NCI-H510A treated with DMSO at 0.1 percent for 48 hours (cell line): ENCODE data around the gene MXD4.
"Not testable (repeated sequence)": the region's sequence is repeated elsewhere in the genome, so short reads cannot be mapped to it uniquely, and the experiment has no call there.

ENCODE experiments used
- DNase-seq: peaks from one replicate; lab custom pipeline; 2025; lab: John Stamatoyannopoulos, UW

MXD4 gene

GRCh38 chr4:2250357-2251072 lies 11.4 kb downstream of the MXD4 start:
- no peak for DNase-seq

- no peak for DNase-seq
These were observed 12.2 kb downstream of the MXD4 start for GRCh38 chr4:2249526-2250356.

GRCh38 chr4:2248821-2249261 lies 13.1 kb downstream of the MXD4 start:
- no peak for DNase-seq

GRCh38 chr4:2248044-2248780 lies 13.7 kb downstream of the MXD4 start:
- no peak for DNase-seq

- no peak for DNase-seq
These were observed 14.5 kb downstream of the MXD4 start for GRCh38 chr4:2247128-2248043.

GRCh38 chr4:2246384-2247127 lies 15.4 kb downstream of the MXD4 start:
- no peak for DNase-seq

GRCh38 chr4:2245787-2246275 lies 16.1 kb downstream of the MXD4 start:
- no peak for DNase-seq

- DNase-seq: no peak
These were observed 16.7 kb downstream of the MXD4 start for GRCh38 chr4:2245057-2245786.

- no peak for DNase-seq
These were observed 18.1 kb downstream of the MXD4 start for GRCh38 chr4:2243681-2244380.

GRCh38 chr4:2241410-2242353 lies 20.2 kb downstream of the MXD4 start, which contains the start of the genes HAUS3 and POLN:
HAUS3 (minus strand) TSS chr4:2242121; CDS start chr4:2240946, 1,175 bp downstream.
POLN (minus strand) TSS chr4:2242121; CDS start chr4:2229231, 12,890 bp downstream.
- peak; percentile 82 for DNase-seq

GRCh38 chr4:2241003-2241402 lies 20.9 kb downstream of the MXD4 start:
- no peak for DNase-seq

GRCh38 chr4:2236944-2237666 lies 24.8 kb downstream of the MXD4 start:
- DNase-seq: no peak

- no peak for DNase-seq
These were observed 30.8 kb downstream of the MXD4 start for GRCh38 chr4:2231082-2231481.

GRCh38 chr4:2226261-2226660 lies 35.6 kb downstream of the MXD4 start:
- no peak for DNase-seq

GRCh38 chr4:2222838-2223237 lies 39.1 kb downstream of the MXD4 start:
- peak; percentile 52 for DNase-seq

- DNase-seq: not testable (repeated sequence)
These were observed 40.5 kb downstream of the MXD4 start for GRCh38 chr4:2221378-2221777.

- peak; percentile 57 for DNase-seq
These were observed 41.8 kb downstream of the MXD4 start for GRCh38 chr4:2220016-2220630.
